NCI-H2029 (cell line): ENCODE results near the gene SIGMAR1.

ENCODE experiments used
- DNase-seq: peaks from one replicate; lab custom pipeline; 2025; lab: John Stamatoyannopoulos, UW

Gene SIGMAR1

DNA sequence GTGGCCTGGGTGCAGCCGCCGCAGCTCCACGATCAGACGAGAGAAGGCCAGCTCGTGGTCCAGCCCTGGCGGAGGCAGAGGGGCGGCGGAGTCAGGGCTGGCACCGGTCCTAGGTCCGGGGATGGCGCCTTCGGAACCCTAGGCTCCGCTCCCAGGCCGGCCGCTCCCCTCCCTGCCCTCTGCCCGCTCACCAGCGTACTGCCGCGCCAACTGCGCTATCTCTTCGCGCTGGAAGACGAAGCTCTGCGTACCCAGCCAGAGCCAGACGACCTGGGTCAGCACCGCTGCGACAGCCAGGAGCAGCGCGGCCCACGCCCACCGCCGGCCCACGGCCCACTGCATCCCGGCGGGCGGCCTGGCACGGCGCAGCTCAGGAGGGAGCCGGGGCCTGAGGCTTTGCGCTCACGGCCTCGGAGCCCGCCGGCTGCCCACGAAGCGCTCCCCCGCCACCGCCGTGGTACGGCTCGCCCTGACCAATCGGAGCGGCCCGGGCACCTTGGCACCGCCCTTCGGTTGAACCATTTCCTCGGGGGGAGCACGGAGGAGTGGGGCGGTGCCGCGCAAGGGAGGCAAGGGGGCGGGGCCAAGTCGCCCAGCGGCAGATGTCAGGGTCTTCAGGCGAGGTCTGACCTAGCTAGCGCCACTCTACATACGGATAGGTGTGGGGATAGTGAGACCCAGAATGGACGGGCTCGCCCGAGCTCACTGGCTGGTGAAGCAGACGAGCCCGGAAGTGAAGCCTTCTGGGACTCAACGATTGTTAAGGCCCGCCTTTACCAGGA, at the start of gene SIGMAR1:
Gene SIGMAR1, minus strand, starts transcription at position 432 of the 782 bp plus-strand sequence. Its CDS starts 90 bp downstream, at position 342.
- peak; percentile 92 for DNase-seq

DNA sequence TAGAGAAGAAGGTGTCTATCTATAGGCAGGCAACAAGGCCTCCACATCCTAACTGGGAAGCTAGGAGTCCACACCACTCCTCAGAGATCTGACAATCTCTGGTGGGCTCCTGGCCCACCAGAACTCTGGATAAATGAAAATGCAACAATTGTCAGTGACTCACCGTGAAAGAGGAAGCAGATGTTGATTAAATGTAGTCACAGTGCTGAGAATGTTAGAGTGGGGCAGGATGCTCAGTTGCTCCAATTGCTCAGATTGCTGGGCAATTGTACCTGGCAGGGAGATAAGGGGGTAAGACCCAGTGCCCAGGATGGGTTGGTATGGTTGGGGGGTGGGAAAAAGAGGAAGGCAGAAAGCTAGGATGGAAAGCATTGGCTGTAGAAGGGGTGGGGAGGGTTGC, 49.1 kb upstream of the SIGMAR1 start:
- no peak for DNase-seq

DNA sequence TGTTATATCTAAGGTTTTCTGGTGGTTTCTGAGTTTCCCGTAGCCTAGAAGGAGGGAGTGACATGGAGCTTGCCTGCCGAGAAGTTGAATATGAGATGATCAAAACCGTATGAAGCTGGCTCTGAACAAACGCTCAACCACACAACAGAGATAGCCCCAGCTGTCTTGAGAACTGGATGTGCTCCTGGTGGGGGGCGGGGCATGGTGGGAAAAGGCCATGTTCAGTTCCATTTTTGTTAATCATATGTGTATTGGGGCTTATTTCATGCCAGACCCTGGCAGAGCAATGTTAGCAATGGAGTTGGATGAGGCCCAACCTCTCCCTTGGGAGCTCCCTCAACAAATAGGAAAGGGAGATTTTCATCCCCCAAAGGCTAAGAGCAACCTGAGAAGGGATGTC, 48.6 kb upstream of the SIGMAR1 start:
- no peak for DNase-seq

DNA sequence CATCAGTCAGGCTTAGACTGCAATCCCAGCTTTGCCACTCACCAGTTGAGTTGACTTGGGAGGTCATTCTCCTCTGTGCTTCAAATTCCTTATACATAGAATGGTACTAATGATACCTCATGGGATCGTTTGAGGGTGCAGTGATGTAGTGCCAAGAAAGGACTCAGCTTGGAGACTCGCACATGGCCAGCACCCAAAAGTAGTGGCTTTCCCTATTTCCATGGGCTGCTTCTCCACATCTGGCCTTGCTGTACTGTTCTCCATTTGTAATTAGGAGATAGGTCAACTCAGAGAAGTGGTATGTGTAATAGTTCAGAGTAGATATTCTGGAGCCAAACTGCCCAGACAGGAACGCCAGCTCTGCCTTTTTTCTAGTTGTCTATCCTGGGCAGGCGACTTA, 48.0 kb upstream of the SIGMAR1 start:
- DNase-seq, result no peak

DNA sequence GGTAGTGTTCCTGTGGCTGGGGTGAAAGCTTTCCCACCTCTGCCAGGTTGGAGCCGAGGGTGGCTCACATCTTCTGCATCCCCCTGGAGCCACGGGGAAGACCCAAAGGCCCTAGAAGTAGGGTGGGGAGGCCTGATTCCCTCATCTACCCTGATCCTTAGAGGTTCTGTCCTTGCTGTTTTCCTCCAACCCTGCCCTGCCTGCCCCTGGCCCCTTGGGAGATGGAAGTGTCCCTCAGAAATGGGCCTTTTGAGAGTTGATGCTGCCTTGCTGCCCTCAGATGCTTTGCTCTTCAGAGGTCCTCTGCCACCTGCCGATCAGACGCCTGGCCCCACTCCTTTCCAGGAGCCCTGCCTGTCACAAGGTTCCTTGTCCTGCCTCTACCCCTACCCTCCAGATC, 47.2 kb upstream of the SIGMAR1 start:
- no peak for DNase-seq

DNA sequence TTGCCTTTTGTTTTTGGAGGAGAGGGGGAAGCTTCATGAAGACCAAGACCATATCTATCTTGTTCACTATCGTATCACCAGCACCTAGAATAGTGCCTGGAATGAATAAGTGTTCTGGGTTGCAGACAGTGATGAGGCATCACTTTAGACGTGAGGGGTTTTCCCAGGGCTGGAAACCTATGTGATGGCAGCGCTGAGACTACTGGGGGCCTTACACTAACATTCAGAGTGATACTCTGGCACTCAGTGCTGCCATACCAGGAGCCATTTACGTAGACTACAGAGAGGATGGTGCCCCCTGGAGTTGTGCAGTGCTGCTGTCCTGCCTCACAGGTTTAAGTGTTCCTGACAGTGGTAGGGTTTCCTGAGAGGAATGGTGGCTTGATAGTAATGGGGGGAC, 46.6 kb upstream of the SIGMAR1 start:
- no peak for DNase-seq

DNA sequence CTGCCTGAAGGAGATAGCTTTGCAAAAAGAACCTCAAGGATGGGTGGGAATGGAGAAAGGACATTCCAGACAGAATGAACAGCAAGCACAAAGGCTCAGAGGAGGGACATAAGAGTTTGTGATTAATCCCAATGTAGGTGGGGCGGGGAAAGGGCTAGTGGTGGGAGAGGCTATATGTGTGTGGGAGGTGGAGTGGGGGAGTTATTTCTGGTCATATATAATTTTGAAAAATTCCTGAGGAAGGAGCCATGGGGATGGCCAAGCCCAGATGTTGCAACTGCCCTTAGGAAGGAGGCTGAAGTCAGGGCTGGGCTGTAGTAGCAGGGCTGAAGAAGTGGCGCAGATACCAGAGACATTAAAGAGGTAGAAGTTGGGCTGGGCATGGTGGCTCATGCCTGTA, 38.3 kb upstream of the SIGMAR1 start:
- DNase-seq, result no peak

DNA sequence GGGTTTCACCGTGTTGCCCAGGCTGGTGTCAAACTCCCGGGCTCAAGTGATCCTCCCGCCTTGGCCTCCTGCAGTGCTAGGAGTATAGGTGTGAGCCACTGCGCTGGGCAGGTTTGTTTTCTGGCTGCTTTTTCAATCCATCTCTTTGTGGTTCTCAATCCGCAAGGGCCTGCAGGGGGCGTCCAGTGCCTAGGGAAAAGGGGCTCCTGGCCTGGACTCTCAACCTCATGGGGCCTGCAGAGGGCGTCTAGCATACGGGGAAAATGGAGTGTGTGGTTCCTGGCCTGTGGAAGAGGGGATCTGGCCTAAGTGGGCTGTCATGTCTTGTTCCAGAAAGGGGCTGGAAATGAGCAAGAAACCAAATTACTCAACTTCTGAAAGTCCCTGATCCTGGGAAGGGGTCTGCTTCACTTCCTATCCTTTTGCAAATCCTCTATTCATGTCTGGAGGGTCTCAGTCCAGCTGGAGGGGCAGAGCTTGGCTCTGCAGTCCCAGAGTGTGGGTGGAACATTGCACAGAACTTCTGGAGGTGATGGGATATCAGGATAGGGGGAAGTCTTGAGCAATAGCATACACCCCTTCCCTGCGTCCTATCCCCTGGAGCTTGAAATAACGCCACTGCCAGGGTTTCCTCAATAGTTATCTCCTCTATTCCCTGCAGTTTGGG, 37.6 kb upstream of the SIGMAR1 start:
- peak; percentile 39 for DNase-seq

DNA sequence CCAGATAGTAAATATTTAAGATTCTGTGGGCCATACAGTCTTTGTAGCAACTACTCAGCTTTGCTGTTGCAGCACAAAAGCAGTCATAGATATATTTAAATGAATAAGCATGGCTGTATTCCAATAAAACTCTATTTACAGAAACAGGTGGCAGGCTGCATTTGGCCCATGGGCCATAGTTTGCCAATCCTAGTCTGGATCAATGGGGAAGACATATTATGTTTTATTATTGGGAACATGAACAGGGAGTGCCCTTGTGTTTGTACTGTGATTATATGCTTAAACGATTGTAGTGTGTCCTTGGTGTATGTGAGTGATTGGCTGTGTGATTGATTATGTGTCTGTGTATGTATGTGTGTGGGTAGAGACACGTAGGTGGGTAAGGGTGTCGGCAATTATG, 36.9 kb upstream of the SIGMAR1 start:
- no peak for DNase-seq

DNA sequence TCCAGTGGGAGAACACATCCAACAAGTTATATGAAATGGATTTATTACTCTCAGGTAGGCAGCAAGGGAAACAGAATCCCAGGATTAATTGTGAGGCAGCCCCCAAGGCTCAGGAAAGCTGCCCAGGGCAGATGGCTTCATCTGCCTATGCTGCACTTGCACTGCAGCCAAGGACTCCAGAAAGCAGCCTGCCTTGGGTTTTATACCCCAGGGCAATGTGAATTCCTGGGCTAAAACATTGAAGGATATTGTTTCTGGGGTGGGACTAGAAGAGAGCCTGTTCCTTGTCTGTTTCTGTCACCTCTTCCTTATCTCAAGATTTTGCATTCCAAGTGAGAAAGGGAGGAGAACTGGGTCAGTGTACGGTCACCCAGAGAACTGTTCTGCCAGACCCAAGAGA, 33.7 kb upstream of the SIGMAR1 start:
- no peak for DNase-seq

DNA sequence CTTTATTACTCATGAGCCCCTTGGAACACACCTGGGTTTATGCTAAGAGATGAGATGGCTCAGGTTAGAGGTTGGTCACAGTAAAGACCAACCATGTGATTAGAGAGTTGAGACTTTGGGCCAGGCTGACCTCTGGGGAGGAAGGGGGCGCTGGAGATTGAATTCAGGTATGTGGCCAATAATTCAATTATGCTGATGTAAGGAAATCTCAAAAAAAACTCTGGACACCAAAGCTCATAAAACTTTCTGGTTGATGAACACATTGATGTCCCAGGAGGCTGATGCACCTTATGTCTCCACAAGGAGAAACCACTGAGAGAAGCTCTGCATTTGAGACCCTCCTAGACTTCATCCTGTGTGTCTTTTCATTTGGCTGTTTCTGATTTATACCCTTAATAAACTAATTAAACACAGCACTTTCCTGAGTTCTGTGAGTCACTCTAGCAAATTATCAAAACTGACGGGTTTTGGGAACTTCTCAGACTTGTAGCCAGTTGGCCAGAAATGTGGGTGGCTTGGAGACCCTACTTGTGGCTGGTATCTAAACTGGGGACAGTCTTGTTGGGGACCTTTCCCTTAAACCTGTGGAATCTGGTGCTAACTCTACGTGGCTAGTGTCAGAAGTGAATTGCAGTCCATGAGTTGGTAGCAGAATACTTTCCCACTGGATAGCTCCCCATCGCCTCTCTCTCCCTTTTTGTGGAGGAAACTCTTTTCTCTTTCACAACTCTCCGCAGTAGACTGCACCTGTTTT, 32.4 kb upstream of the SIGMAR1 start:
- DNase-seq, result no peak

DNA sequence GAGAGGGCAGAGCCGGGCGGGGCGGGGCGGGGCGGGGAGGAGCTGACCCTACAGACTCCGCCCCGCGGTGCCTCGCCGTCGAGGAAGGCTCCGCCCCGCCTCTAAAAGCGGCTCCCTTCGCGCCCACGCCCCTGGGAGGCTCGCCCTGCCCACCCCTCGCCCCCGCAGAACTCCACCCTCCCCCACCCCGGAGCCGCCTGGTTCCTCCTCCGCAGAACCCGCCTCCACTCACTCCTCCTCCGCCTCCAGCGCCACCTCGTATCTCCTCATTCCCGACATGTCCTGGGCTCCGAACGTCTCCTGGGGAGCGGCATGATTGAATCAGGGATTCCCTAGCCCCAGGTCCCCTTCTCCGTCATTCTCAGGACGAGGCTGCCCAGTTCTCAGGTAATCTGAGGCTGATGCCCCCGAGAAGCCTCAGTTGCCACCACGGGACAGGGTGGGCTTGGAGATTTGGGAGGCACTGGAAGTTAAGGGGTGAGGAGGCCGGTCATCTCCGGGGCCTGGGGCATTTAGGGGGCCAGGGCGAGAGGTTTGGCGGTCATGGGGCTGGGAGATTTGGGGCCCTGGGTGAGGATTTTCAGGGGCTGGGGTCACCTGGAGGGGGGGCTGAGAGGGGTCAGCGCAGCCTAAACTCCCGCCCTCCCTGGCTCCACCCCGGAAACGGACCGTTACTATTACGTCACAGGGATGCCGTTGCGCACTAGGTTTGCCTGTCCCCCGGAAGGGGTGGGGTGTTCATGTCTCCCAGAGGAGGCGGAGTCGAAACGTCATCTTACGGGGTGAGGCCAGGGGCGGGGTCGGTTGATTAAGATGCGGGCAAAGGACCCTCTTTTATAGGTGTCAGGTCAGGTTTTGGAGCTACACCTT, 28.0 kb upstream of the SIGMAR1 start:
- peak; percentile 92 for DNase-seq

DNA sequence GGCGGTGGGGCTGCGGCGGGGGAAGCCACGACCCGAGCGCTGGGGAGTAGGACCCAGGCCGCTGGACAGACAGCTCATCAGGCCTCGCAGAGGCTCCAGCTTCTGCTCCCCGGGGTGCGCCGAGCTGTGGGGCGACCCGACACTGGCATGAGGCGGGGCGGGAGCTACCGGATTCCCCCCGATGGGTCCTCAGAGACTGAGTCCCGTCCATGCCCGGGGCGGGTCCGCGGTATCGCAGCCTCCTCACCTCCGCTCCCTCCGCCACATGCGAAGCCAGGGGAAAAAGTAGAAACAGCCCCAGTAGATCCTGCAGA, 27.4 kb upstream of the SIGMAR1 start:
- DNase-seq, result no peak

DNA sequence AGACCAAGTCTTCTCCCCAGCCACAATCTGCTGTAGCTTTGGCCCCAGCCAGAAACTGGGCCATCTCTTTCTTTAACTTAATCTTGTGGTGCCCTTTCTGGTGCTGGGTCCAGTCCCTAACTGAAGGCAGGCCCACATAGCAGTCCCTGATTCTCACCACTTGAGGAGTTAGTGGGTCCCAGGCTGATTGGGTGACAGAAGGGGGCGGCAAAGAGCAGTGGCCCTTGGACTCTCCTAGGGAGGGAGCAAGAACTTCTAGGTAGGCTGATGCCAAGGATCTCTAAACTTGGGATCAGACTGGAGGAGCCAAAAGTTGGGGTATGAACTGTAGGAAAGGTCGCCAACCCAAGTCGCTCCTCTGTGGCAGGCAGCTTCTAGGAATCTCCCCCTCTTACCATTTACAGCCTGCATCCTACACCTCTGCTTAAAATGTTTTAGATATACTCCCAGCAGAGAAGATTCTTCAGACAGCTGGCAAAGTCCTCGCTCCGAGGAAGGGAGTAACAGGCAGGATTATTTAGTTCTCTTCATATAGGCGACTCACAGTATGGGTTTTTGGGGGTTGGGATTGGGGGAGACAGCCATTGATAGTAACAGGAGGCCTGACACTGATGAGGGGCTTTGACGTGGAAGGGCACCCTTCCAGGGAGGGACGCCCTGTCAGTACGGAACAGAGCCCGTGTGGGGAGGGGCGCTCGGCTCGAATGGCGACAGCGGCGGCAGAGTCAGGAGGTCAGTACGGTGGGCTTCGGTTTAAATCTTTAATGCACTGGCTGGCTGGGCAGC, 26.9 kb upstream of the SIGMAR1 start:
- no peak for DNase-seq

DNA sequence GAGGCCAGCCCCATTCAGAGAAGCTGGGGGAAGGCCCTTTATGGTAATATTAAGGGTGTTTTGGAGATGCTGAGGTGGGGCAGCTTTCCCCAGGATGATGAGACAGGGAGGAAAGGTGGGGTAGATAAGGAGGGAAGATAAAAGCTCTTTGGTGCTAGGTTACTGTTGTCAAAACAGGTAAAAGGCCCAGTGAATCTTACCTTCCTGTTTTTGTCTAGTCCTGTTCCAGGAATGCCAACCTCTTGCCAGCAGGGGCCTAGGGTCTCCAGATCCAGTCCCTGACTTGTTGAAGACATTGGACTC, 25.7 kb upstream of the SIGMAR1 start:
- DNase-seq, result no peak

DNA sequence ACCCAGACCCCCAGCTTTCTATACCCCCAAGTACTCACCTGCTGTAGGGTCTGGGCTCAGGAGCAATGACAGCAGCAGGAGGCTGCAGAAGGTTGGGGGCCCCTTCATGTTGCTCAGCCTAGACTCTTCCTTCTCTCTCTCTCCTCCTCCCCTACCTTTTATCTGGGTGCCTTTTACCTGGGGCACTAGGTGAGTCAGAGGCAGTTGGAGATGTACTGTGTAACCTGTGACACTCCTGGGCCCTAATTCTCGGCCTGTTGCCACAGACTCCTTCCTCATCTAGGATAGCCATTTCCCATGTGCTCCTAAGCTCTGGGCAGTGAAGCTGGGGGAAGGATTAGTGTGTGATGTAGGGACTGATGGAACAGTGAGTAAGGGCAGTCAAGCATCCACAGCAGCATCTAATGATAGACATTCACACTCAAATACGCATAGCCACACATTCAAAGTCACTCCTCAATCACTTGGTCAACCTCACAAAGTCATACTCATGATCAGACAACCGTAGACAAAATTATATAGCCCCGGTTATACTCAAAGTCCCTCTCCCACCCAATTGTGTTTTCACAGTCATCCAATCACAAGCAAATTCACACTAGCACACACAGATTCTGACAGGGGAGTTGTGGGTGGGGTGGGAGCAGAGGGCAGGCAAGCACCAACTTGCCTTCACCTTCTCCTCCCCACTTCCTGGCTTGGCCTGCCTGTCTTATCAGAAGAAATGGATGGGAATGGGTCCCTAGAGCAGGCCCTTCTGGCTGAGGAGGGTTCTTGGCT, 25.1 kb upstream of the SIGMAR1 start, which contains the start of gene CCL27:
Gene CCL27, minus strand, starts transcription at position 132 of the 777 bp plus-strand sequence. Its CDS starts 24 bp downstream, at position 108.
- DNase-seq, result no peak

DNA sequence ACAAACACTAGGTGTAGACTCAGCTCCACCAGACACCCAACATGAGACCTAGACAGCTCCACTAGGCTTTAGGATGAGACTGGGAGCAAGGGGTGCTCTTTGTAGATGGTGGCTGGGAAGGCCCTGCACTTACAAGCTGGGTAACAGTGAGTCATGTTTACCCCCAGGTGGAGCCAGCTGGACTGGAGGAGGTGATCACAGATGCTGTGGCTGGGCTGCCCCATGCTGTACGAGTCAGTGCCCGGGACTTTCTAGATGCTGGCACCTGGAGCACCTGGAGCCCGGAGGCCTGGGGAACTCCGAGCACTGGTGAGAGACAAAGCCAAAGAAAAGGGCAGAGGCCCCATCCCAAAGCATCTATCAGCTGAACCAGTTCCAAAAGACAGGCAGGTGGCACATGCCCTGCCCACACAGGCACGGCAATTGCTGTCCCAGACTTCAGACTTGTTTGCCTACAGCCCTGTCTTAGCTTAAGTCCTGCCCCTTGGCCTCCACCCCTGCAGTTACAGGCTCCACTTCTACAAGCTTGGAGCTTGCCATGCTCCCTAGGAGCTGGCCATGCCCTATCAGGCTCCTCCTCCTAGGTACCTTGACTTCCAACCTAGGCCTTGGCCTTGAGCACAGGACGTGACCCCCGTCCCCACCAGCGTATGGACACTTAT, 22.1 kb upstream of the SIGMAR1 start:
- no peak for DNase-seq

DNA sequence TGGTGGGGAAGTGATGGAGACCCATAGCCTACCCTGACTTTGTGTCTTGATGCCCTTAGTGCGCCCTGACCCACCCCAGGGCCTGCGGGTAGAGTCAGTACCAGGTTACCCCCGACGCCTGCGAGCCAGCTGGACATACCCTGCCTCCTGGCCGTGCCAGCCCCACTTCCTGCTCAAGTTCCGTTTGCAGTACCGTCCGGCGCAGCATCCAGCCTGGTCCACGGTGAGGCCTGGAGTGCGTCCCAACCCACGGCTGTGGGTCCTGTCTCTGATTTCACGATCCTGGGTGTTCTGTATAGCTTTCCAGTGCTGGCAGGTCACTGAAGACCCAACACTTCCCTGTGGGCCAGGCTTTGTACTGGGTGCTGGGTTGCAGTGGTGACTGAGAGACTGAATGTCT, 20.9 kb upstream of the SIGMAR1 start:
- no peak for DNase-seq

DNA sequence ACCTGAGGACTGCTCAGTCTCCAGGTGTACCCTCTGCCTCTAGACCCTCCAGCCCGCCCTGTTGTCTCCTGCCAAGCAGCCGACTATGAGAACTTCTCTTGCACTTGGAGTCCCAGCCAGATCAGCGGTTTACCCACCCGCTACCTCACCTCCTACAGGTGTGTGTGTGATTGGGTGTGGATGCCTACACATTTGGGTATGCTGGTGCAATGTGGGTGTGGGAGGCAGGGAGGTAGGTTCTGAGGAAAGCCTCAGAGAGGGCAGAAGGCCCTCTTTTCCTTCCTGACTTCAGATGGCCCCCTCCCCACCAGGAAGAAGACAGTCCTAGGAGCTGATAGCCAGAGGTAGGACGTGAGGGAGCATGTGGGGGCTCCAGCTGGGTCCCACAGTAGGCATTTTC, 19.4 kb upstream of the SIGMAR1 start:
- no peak for DNase-seq

DNA sequence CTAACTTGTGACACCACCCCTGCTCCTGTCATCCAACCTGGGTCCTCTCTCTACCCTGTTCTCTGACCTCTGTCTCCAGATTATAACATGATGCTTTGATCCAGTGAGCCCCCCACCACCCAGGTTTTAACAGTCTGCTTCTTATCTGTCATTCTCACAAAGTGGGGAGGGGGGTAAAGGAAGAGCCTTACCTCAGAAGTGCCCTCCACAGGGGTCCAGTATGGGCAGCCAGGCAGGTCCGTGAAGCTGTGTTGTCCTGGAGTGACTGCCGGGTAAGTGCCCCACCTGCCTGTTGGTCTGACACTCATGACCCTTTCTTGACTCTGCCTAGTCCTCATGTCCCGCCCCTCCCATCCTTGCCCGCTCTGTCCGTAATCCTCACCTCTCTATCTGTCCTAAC, 17.8 kb upstream of the SIGMAR1 start:
- no peak for DNase-seq
